OCI-LY3 (cell line): ENCODE data around the gene SEC16B.

Experiments used
- H2AFZ ChIP-seq: fragments of 200-600, 300-600 bp; shearing (Covaris generic); 2 replicates; pipeline ENCODE4 v1.6.0; 2014; ENCODE audit warnings: antibody characterized with exemption, low read depth, low read length
- H3K27ac ChIP-seq: fragments of 200-600, 300-600 bp; sonication (generic); 2 replicates; pipeline ENCODE4 v1.5.1; 2014; ENCODE audit warnings: mild to moderate bottlenecking, low read length, moderate library complexity, mixed read lengths
- H3K27me3 ChIP-seq: fragments of 200-600, 300-600 bp; sonication (generic); 2 replicates; pipeline ENCODE4 v1.6.1; 2014; ENCODE audit warnings: low read depth, low read length, mixed read lengths
- H3K36me3 ChIP-seq: fragments of 200-600, 300-600 bp; sonication (generic); replicated peaks from 2 replicates; pipeline ENCODE3; 2014; ENCODE audit warnings: low read depth, low read length, mixed read lengths
- H3K4me1 ChIP-seq: fragments of 300-600, 200-600 bp; sonication (generic); 2 replicates; pipeline ENCODE4 v1.6.1; 2014; ENCODE audit warnings: low read length, mixed read lengths
- H3K4me2 ChIP-seq: fragments of 200-600, 300-600 bp; sonication (generic); 2 replicates; pipeline ENCODE4 v1.6.1; 2014; ENCODE audit warnings: low read length, mixed read lengths
- H3K4me3 ChIP-seq: fragments of 300-600, 200-600 bp; sonication (generic); 2 replicates; pipeline ENCODE4 v1.5.1; 2014; ENCODE audit warnings: antibody characterized with exemption, mild to moderate bottlenecking, low read length, moderate library complexity
- H3K79me2 ChIP-seq: fragments of 300-600, 200-600 bp; shearing (Covaris generic); 2 replicates; pipeline ENCODE4 v1.6.1; 2014; ENCODE audit warnings: mild to moderate bottlenecking, low read length, mixed read lengths
- H3K9ac ChIP-seq: fragments of 300-600, 200-600 bp; shearing (Covaris generic); 2 replicates; pipeline ENCODE4 v1.6.0; 2014; ENCODE audit warnings: mild to moderate bottlenecking, low read length, moderate library complexity
- H3K9me3 ChIP-seq: fragments of 200-600, 300-600 bp; shearing (Covaris generic); 2 replicates; pipeline ENCODE4 v1.6.1; 2014; ENCODE audit warnings: low read length, mixed read lengths; ENCODE audit not compliant: insufficient read depth
- H4K20me1 ChIP-seq: fragments of 200-600, 300-600 bp; sonication (generic); 2 replicates; pipeline ENCODE4 v1.6.1; 2016; ENCODE audit warnings: low read length, mixed read lengths; ENCODE audit not compliant: insufficient read depth
- CTCF ChIP-seq: fragments of 200-600, 300-600 bp; sonication (generic); IDR thresholded peaks from 2 replicates; pipeline ENCODE4 v1.5.1; 2014; ENCODE audit warnings: antibody characterized with exemption, low read length, low read depth
- EZH2phosphoT487 ChIP-seq: fragments of 200-600 bp; shearing (Covaris generic); IDR thresholded peaks from 2 replicates; pipeline ENCODE4 v1.6.1; 2018; ENCODE audit warnings: antibody characterized with exemption, mixed run types, low read depth

The SEC16B gene

GRCh38 chr1:177978530-177978929 lies 8.7 kb upstream of the SEC16B start:
- H3K79me2 ChIP-seq, result no peaks in the 10 kb centered on the region
- H3K4me2 ChIP-seq, result no peak overlapping the region
- H3K27ac ChIP-seq, result no peak overlapping the region
- no peaks in the 10 kb centered on the region for H3K4me1 ChIP-seq
- TF ChIP-seq CTCF (no peak), EZH2phosphoT487 (no peak)
- H3K4me3 ChIP-seq, result no peak overlapping the region
- no peak overlapping the region for H3K9ac ChIP-seq
- H3K36me3 ChIP-seq, result no peaks in the 10 kb centered on the region
- no peak overlapping the region for H2AFZ ChIP-seq
- H3K27me3 ChIP-seq, result peaks cover 47% of the 10 kb centered on the region
- no peaks in the 10 kb centered on the region for H4K20me1 ChIP-seq
- no peaks in the 10 kb centered on the region for H3K9me3 ChIP-seq

- H2AFZ ChIP-seq, result no peak overlapping the region
- H4K20me1 ChIP-seq, result no peaks in the 10 kb centered on the region
- H3K27me3 ChIP-seq, result peaks cover 35% of the 10 kb centered on the region
- H3K4me2 ChIP-seq, result no peak overlapping the region
- TF ChIP-seq EZH2phosphoT487, result no peak
- TF ChIP-seq CTCF, result no peak
- no peak overlapping the region for H3K4me3 ChIP-seq
- H3K9me3 ChIP-seq, result no peaks in the 10 kb centered on the region
- no peak overlapping the region for H3K9ac ChIP-seq
- no peaks in the 10 kb centered on the region for H3K36me3 ChIP-seq
- H3K4me1 ChIP-seq, result no peaks in the 10 kb centered on the region
- no peaks in the 10 kb centered on the region for H3K79me2 ChIP-seq
- H3K27ac ChIP-seq, result no peak overlapping the region
These were observed 7.3 kb upstream of the SEC16B start for GRCh38 chr1:177977141-177977540.

GRCh38 chr1:177976596-177976995 lies 6.7 kb upstream of the SEC16B start:
- Histone ChIP-seq H3K36me3 (no peaks in the 10 kb centered on the region), H4K20me1 (no peaks in the 10 kb centered on the region), H3K4me3 (no peak overlapping the region), H2AFZ (no peak overlapping the region), H3K4me1 (no peaks in the 10 kb centered on the region), H3K27ac (no peak overlapping the region), H3K9ac (no peak overlapping the region), H3K79me2 (no peaks in the 10 kb centered on the region), H3K27me3 (peaks cover 30% of the 10 kb centered on the region), H3K9me3 (no peaks in the 10 kb centered on the region), H3K4me2 (no peak overlapping the region)
- TF ChIP-seq EZH2phosphoT487 (no peak), CTCF (no peak)

GRCh38 chr1:177975588-177976495 lies 6.0 kb upstream of the SEC16B start:
- H3K4me3 ChIP-seq, result no peak overlapping the region
- no peak overlapping the region for H3K4me2 ChIP-seq
- no peaks in the 10 kb centered on the region for H3K36me3 ChIP-seq
- TF ChIP-seq EZH2phosphoT487, result no peak
- peaks cover 23% of the 10 kb centered on the region for H3K27me3 ChIP-seq
- H3K9me3 ChIP-seq, result no peaks in the 10 kb centered on the region
- no peak overlapping the region for H2AFZ ChIP-seq
- H3K9ac ChIP-seq, result no peak overlapping the region
- H3K79me2 ChIP-seq, result no peaks in the 10 kb centered on the region
- no peak overlapping the region for H3K27ac ChIP-seq
- H4K20me1 ChIP-seq, result no peaks in the 10 kb centered on the region
- no peaks in the 10 kb centered on the region for H3K4me1 ChIP-seq
